SH-SY5Y (cell line): Measurements from ENCODE around the gene TSPAN5.

Source experiments
- GATA2 ChIP-seq: IDR thresholded peaks from 2 replicates; pipeline ENCODE4 v1.6.1; 2011; ENCODE audit warnings: mild to moderate bottlenecking, low read depth, low read length
- GATA3 ChIP-seq: IDR thresholded peaks from 2 replicates; pipeline ENCODE4 v1.6.1; 2011; ENCODE audit warnings: low read depth, mild to moderate bottlenecking, low read length, moderate library complexity

The TSPAN5 gene

DNA sequence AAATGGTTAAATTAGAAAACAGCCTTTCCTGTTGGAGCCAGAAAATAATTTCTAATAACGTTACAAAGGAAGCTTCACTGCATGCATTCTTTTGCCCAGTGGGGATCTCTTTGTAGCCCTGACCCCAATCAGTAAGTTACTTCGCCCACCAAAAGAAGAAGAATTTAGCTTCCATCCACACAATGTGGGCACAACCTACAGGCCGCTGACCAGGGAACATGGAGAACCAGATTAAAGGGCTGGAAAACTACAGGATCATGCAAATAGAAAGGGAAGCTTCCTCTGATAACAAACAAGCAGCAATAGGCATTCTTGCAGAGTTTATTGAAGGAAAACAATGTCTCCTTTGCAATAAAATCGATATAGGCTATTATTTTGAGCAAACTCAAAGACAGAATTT lies 21.3 kb upstream of the TSPAN5 start:
- TF ChIP-seq GATA3 (no peak), GATA2 (no peak)

DNA sequence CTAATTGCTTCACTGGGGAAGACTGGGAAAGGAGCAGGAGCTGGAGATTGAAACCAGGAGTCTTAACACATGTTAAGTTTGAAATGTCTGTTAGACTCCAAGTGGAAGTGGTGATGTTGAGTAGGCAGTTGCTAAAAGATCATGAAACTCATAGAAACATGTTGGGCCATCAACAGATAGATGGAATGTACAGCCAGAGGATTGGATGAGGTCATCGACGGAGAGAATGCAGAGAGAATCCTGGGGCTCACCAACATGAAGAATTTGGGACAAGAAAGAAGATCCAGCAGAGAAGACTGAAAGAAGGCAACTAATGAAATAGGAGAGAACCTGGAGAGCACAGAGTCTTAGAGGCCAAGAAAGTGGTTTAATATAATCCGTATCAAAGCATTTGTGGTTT lies 19.4 kb upstream of the TSPAN5 start:
- TF ChIP-seq GATA3: no peak
- no peak for TF ChIP-seq GATA2

DNA sequence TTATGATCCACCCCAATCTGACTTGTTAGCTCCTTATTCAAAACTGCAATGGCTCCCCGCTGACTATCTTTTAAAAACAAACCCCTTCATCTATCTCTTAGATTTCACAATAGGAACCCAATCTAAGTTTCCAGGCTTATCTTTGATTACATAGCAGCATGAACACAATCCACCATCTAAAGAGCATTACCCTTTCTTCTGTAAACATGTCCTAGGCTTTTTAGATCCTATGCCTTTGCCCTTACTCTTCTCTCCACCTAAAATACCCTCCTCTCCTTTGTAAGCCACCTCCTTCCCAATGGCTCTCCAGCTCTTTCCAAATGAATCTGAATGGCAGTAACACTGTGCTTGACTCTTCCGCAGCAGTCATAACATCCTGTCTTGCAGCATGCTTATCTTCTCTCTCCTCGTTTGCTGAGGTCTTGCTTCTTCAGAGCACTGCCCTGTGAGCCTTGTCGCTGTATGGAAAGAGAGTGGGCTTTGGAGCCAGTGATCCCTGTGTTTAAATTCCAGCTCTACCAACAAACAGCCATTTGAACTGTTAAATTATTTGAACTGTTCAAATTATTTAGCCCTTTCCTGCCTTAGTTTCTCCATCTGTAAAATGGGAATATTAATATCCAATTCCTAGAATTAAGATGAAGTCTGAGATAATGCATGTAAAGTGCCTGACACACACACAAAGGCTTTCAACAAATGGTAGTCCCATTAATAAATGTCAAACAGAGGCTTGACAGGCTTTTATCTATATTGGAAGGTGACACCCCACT lies 16.2 kb upstream of the TSPAN5 start:
- TF ChIP-seq GATA3 (no peak), GATA2 (no peak)

DNA sequence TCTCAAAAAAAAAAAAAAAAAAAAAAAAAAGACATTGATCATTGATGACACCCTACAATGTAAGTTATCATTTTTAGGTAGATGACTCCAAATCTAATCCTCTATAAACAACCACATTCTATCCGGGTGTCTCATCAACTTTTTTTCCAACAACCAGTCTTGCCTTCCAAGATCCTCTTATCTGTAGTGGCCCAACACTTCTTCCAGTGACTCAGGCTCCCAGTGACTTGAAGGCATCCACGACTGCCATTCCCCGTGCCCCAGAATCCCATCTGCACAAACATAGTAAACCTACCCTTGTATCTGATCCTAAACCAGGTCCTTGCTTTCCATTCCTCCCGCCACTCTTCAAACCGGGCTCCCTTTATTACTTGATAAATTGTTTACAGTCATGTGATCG lies 15.6 kb upstream of the TSPAN5 start:
- TF ChIP-seq GATA3: no peak
- no peak for TF ChIP-seq GATA2

DNA sequence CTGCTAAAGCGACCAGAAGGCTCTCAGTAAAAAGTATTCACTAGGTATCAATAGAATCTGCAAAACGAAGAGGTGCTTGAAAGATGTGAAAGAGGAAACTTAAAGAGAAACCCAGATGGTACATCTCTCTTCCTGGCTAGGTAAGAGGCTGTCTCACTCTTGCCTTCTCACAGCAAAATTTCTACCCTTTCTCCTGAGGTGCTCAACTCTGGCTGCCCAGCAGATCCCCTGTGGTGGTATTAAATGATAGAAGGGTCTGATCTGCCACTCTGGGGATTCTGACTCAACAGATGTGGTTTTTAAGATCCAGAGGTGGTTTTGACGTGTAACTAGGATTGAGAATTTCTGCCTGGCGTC lies 14.9 kb upstream of the TSPAN5 start:
- no peak for TF ChIP-seq GATA3
- no peak for TF ChIP-seq GATA2

DNA sequence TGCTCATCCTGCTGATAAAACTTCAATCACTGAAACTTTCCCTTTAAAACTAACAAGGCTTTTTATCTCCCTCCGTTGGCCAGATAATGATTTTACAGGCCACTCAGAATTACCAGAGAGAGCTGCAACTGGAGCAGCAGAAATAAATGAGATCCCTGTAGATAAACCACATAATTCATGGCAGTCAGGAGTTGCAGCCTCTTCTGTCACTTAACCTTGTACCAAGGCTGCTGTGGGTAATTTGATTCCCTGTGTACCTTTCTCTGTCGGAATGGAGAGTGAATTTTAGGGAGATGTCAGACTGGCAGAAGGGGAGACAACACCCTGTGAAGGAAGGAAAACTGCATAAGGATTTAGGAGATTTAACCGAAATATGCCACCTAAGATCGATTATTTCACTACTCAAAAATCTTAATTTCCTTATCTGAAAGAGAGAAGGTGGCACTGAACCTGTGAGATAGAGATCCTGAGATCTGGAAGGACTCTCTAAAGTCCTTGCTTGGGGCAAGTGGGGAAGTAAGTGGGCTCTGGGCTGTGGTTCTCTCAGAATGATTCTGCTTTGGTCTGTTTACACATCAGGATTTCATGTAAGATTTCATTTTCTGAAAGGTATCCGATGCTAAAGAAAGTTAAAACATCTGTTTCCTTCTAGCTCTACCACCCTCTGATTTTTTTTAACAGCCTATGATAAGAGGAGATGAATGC lies 14.3 kb upstream of the TSPAN5 start:
- TF ChIP-seq GATA2 (peak; percentile 98), GATA3 (peak; percentile 97)

DNA sequence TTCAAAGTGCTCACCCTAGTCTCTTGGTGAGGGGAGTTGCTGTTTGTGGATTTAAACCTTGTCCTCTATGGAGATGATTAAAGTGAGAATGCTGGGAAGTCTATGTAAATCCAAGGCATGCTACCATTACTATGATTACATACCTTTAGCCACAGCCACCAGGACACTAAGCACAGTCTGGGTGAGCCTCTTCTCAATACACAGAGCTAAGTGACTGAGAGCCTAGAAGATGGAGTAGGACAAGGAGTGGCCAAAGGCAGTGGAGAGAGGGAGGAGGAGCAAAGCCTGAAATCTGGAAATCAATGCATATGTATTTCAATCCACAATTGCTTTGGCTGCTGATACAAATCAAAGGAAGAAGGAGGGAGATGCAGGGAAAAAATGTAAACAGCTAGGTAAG lies 12.7 kb upstream of the TSPAN5 start:
- TF ChIP-seq GATA3 (no peak), GATA2 (no peak)

DNA sequence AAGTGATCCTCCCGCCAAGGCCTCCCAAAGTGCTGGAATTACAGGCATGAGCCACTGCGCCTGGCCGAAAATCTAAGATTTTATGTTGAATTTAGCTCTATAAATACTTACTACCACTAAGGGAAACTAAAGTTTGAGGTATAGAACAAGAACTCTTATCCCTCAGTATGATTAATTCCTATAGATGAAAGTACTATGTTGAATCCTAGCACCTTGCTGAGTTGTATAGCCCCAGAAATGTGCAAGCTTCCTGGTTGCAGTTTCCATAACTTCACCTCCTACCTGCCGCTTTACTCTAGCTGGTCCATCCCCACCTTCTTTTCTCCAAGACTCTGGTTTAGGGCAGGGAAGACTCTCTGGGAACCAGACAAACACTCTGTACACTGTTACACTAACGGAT lies 11.8 kb upstream of the TSPAN5 start:
- TF ChIP-seq GATA2 (no peak), GATA3 (no peak)

DNA sequence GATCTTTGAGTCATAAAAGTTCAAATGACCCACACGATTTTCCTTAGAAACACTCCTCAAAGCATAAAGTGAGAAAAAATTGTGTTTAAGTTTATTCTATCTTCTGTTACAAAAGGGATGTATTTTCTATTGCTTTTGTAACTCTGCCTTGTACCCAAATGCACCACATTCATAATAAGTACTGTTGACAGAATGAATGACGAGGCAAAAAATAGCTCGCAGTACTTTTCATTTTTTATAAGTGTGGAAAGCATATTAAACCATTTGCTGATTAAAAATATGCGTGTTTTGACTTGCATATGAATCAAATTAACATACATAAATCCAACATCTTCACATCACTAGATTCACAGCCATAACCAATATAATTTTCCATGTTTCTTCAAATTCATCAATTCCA lies 11.2 kb upstream of the TSPAN5 start:
- TF ChIP-seq GATA2 (no peak), GATA3 (no peak)

DNA sequence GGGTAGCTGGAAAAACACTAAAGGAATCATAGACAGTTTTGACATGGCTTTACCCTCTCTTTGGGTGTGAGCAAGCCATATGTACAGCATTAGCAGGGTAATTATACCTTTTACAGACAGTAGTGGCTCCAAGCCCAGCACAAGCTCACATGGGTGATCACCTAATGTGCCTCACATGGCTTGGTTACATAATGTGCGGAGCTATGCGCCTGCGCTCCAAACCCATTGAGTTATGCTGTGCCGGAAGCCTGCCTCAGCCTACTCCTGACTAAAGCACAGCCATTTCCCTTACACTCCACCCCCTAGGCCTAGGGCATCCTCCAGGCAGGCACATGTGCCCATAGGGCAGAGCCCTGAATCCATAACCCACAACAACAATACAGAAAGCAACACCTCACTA lies 6.5 kb upstream of the TSPAN5 start:
- TF ChIP-seq GATA2: no peak
- TF ChIP-seq GATA3: no peak

DNA sequence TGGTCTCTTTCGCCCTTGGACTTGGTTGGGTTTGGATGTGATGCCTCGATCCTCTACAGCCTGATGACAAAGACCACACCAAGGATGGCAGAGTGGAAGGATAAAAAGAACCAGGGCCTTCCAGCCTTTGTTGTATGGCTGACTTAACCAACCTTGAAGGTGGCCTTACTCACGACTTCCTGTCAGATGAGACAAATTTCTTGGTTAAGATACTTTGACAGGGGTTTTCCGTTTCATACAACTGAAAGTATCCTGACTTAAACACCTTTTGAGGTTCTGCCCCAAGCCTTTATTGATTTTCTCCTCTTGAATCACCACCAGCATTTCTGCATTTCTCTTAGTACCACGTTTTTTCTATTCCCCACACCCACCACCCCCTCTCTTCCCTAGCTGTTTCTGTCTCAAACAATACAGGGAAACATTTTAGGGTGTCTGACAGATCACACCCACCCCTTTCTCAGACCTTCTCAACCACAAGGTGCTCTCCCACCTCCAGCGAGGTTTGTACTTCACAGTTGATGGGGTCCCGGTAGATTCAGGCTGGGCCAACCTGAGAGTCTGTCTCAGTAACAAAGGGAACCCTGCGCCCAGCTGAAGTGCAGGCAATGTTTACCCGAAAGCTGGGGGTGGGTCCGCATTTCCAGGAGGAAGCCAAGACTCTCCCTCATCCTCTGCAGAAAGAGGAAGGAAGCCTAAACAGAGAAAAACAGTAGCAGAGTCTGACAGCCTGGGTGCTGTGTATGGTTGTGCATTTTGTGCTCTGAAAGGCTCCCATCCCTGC lies 5.0 kb upstream of the TSPAN5 start:
- TF ChIP-seq GATA2: no peak
- TF ChIP-seq GATA3: no peak

DNA sequence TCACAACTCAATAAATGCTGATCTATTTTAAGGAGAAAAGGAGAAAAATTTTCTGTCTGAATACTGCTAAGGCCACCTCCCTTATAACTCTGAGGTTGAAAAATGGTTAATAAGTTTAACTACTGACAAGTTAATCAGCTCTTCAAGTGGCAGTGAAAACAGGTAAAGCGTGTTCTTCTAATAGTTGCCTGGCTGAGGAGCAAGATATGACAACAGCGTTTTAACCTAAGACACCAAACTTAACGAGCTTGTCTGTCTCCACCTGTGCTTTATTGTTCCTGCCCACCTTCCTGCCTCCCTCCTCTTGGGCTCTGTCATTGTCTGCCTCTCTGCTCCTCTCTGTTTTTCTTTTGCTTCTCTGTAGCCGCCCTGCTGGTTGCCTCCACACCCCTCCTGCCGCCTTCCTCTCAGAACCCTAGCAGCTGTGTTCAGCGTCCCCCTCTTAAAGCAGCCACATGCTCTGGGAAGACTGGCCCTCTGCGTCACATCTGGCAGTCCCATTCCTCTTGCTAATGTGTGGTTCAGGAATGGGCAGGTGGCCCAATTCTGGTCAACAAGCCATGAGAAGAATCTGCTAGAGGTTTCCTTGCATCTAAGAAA lies 4.3 kb upstream of the TSPAN5 start:
- no peak for TF ChIP-seq GATA3
- TF ChIP-seq GATA2: no peak

DNA sequence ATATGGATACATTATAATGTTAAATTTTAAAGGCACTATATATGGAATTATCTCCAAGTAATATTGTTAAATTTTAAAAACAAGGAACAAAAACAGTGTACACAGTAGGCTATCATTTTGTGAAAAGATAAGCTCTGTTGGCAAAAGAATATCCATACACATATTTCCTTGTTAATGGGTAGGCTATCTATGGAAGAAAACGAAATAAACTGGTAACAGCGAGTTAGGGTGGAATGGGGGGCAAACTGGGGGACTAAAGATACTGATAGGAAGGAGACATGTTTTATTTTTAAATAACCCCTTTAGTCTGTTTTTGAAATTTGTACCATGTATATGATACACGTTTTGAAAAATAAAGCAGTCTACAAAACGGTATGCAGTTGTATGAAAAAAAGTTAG lies 3.6 kb upstream of the TSPAN5 start:
- TF ChIP-seq GATA3 (no peak), GATA2 (no peak)

DNA sequence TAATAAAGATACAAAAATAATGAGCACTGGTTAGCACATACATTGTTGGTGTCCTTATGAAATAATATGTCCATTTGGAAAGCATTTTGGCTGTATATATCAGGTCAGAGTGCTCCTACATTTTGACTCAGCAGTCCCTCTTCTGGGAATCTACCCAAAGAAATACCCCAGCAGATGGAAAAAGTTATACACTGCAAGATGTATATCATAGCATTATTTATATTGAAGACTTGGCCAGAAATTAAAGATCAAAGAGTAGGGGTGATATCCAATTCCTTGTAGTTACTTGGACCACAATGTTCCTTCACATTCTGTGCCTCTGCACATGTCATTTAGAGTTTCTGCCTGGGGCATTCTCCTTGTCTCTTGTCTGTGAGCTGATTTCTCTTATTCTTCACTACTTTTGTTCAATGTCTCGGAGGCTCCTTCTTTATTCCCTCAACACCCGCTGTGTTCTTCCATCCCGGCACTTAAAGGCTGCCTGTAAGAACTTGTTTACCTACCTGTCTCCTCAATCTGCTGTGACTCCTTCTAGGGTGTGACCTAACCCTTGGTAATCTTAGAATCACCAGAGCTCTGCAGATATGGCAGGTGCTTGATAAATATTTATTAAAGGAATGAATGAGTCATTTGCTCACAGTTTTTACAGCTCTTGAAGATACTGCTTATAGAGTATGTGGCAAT lies 3.1 kb upstream of the TSPAN5 start:
- no peak for TF ChIP-seq GATA2
